OCI-LY3 (cell line): ENCODE data around the gene UBE2L3.

Experiments used
- EZH2phosphoT487 ChIP-seq: fragments of 200-600 bp; shearing (Covaris generic); IDR thresholded peaks from 2 replicates; pipeline ENCODE4 v1.6.1; 2018; ENCODE audit warnings: antibody characterized with exemption, mixed run types, low read depth
- TF ChIP-seq, protein P1 (sequence below): fragments of 200-600, 300-600 bp; sonication (generic); IDR thresholded peaks from 2 replicates; pipeline ENCODE4 v1.5.1; 2014; ENCODE audit warnings: antibody characterized with exemption, low read length, low read depth

DNA sequence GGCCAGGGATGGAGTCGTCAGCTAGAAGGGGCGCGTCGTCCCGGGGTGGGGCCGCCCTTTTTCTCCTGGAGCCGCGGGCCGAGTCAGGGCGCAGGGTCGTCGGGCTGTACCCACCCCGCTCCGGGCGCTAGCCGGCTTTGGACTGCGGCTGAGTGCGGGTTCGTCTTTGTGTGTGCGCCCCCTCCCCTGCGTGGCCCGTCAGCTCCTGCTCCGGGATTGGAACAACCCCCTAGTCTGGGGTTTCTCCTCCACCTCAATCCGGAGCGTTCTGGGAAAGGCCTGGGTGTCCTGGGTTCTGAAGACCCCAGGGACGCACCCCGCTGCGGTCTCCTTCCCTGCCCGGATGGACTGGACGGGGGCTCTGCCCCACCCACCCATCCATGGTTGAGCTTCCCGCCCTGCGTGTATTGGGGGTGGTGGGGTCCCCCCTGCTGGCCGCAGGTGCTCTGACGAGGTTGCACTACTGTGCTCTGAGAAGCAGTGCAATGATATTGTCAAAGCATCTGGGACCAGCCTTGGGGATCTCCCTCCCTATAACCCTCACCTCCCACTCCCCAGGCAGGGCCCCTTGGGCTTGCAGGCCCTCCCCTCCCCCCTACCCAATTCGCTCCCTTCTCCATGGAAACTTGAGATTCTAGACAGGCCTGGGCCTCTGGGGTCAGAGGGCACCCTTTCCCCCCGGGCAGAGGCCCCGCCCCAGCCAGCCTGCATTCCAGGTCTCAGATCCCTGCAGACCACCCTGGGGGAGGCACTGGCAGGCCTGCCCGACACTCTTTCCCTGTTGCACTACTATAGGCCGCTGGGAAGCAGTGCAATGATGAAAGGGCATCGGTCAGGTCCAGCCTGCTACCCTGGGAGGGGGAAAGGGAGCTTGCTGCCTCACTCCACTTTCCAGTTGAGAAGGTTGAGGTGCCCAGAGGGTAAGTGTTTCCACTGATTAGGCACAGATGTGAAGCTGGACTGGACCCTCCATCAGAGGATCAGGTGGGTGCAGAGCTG lies 85.3 kb downstream of the UBE2L3 start:
- TF ChIP-seq, protein P1, sequence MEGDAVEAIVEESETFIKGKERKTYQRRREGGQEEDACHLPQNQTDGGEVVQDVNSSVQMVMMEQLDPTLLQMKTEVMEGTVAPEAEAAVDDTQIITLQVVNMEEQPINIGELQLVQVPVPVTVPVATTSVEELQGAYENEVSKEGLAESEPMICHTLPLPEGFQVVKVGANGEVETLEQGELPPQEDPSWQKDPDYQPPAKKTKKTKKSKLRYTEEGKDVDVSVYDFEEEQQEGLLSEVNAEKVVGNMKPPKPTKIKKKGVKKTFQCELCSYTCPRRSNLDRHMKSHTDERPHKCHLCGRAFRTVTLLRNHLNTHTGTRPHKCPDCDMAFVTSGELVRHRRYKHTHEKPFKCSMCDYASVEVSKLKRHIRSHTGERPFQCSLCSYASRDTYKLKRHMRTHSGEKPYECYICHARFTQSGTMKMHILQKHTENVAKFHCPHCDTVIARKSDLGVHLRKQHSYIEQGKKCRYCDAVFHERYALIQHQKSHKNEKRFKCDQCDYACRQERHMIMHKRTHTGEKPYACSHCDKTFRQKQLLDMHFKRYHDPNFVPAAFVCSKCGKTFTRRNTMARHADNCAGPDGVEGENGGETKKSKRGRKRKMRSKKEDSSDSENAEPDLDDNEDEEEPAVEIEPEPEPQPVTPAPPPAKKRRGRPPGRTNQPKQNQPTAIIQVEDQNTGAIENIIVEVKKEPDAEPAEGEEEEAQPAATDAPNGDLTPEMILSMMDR = no peak; the same call in 1 of the 2 replicates
- no peak for TF ChIP-seq EZH2phosphoT487
